Thyroid gland (tissue), 4 donors: ENCODE results near the gene AMIGO3. TPM values are rescaled to one million over a fixed set of nuclear protein-coding genes. Genes with fewer than 3 reads are reported as not detected.

Experiments
- DNase-seq, 2 donors: peaks; one replicate each; pipeline ENCODE4 v3.0.0-alpha.2; 2019
- H3K27ac ChIP-seq, 3 donors: fragments of 200-600 bp; sonication (generic); 1 replicate in 2 of 3; 2 replicates in 1 of 3; pipeline ENCODE4 v1.5.1; 2016 to 2019; ENCODE audit warnings: mild to moderate bottlenecking in 1 of 3, moderate library complexity in 1 of 3
- H3K27me3 ChIP-seq: fragments of 200-600 bp; sonication (generic); one replicate; pipeline ENCODE4 v1.5.1; 2019
- H3K36me3 ChIP-seq, 2 donors: fragments of 200-600 bp; sonication (generic); one replicate each; pipeline ENCODE4 v1.5.1; 2016 to 2019
- H3K4me1 ChIP-seq, 2 donors: fragments of 200-600 bp; sonication (generic); one replicate each; pipeline ENCODE4 v1.5.1; 2017 to 2019
- H3K4me3 ChIP-seq, 3 donors: fragments of 200-600 bp; sonication (generic); replicated peaks in 1 of 3; 1 replicate in 2 of 3; 2 replicates in 1 of 3; pipeline ENCODE4 v1.5.1; 2016; ENCODE audit warnings: mild to moderate bottlenecking in 1 of 3
- H3K9me3 ChIP-seq: fragments of 200-600 bp; sonication (generic); one replicate; pipeline ENCODE4 v1.5.1; 2017
- CTCF ChIP-seq, 6 experiments: fragments of 200-600 bp in 3 of 6; fragments of 450-650 bp in 3 of 6; sonication (generic) in 3 of 6; IDR thresholded peaks; one replicate each; pipeline ENCODE4 v1.5.1; 2016 to 2019; ENCODE audit warnings: antibody characterized with exemption in 6 of 6, mild to moderate bottlenecking in 2 of 6, inconsistent platforms in 1 of 6, moderate library complexity in 1 of 6
- POLR2A ChIP-seq, 2 donors: fragments of 450-650 bp; IDR thresholded peaks; one replicate each; pipeline ENCODE4 v1.6.1; 2017; ENCODE audit warnings: antibody characterized with exemption in 2 of 2, mild to moderate bottlenecking in 2 of 2, moderate library complexity in 1 of 2
- WGBS, 2 donors: methylation state at CpG; one replicate each; pipeline ENCODE4 v1.1.5; 2017; 5-methylcytosine and 5-hydroxymethylcytosine counted together
- intact Hi-C: fragments of 100-400 bp; cut with DNase I; formaldehyde crosslinking; loops from one replicate; pipeline ENCODE4 v1.15.1; 2023
- total RNA-seq, 4 donors: library from RNA; depleted of rRNA; stranded (reverse); fragments of >200 nt; gene quantifications; one replicate each; pipeline ENCODE4 v1.2.3, GENCODE V29; 2016

AMIGO3 gene
- total RNA-seq, 4 donors from 2014 or later, result 0.40 to 2.8 (median 1.0) TPM

- intact Hi-C loops, result no loop called here
- Histone ChIP-seq H3K27ac (no peak overlapping the region), H3K4me1 (peaks cover 10 to 16% of the 10 kb centered on the region in 2 donors), H3K36me3 (peaks cover 7% of the 10 kb centered on the region in 2 donors), H3K9me3 (no peaks in the 10 kb centered on the region), H3K27me3 (no peaks in the 10 kb centered on the region), H3K4me3 (no peak overlapping the region)
- DNase-seq, result no peak
- TF ChIP-seq POLR2A (IDR thresholded peaks at IDR 0.05) (no peak), CTCF (IDR thresholded peaks at IDR 0.05) (no peak)
- 92 to 100% methylated on average over 1 to 6 of the region's 16 CpGs for WGBS, 2 donors
These were observed 2.7 kb downstream of the AMIGO3 start for GRCh38 chr3:49716691-49717210.

GRCh38 chr3:49716169-49716568, 3.3 kb downstream of the AMIGO3 start:
- intact Hi-C loops, result no loop called here
- Histone ChIP-seq H3K27me3 (no peaks in the 10 kb centered on the region), H3K4me3 (no peak overlapping the region), H3K9me3 (no peaks in the 10 kb centered on the region), H3K36me3 (peaks cover under 1 to 7% of the 10 kb centered on the region in 2 donors), H3K4me1 (peaks cover 10 to 16% of the 10 kb centered on the region in 2 donors), H3K27ac (no peak overlapping the region)
- 100% methylated on average over 3 to 7 of the region's 7 CpGs for WGBS, 2 donors
- DNase-seq, result no peak
- TF ChIP-seq CTCF (IDR thresholded peaks at IDR 0.05), result no peak
- TF ChIP-seq POLR2A (IDR thresholded peaks at IDR 0.05), result no peak

- no peak for TF ChIP-seq POLR2A (IDR thresholded peaks at IDR 0.05)
- TF ChIP-seq CTCF (IDR thresholded peaks at IDR 0.05), result no peak
- H3K36me3 ChIP-seq, result peaks cover 0 to 7% of the 10 kb centered on the region in 2 donors
- intact Hi-C loops, result no loop called here
- no peak for DNase-seq
- WGBS, 2 donors, result 89 to 100% methylated on average over 2 to 5 of the region's 13 CpGs
- H3K4me1 ChIP-seq, result peaks cover 10 to 16% of the 10 kb centered on the region in 2 donors
- H3K27me3 ChIP-seq, result no peaks in the 10 kb centered on the region
- H3K27ac ChIP-seq, result no peak overlapping the region
- H3K9me3 ChIP-seq, result no peaks in the 10 kb centered on the region
- H3K4me3 ChIP-seq, result no peak overlapping the region
These were observed 3.8 kb downstream of the AMIGO3 start for GRCh38 chr3:49715611-49716121.

GRCh38 chr3:49714728-49715550, 4.5 kb downstream of the AMIGO3 start:
- no peak for DNase-seq
- TF ChIP-seq CTCF (IDR thresholded peaks at IDR 0.05) (no peak), POLR2A (IDR thresholded peaks at IDR 0.05) (no peak)
- intact Hi-C loops, result no loop called here
- Histone ChIP-seq H3K4me1 (peaks cover 10 to 14% of the 10 kb centered on the region in 2 donors), H3K27me3 (no peaks in the 10 kb centered on the region), H3K36me3 (peaks cover 0 to 7% of the 10 kb centered on the region in 2 donors), H3K9me3 (no peaks in the 10 kb centered on the region), H3K27ac (no peak overlapping the region), H3K4me3 (no peak overlapping the region)
- WGBS, 2 donors, result 100% methylated on average over 5 to 8 of the region's 13 CpGs
